GM21360 (cell line): Measurements from ENCODE around the gene PELO.
A peak's percentile ranks its signal among the peaks of the same experiment; 100 is the strongest.
"Not testable (repeated sequence)": the region's sequence is repeated elsewhere in the genome, so short reads cannot be mapped to it uniquely, and the experiment has no call there.

Experiments used
- ATAC-seq: cut with Tn5 transposase; IDR thresholded peaks from one replicate; pipeline ENCODE4 v1.9.1; 2021; ENCODE audit warnings: mild to moderate bottlenecking, moderate library complexity; ENCODE audit not compliant: unreplicated experiment

Gene PELO

GRCh38 chr5:52787600-52788504, at the start of gene PELO, which contains the start of gene ITGA1:
TSS of gene PELO (plus strand) at chr5:52787916. CDS start at chr5:52800395, 12,479 bp downstream.
TSS of gene ITGA1 (plus strand) at chr5:52787916. CDS start at chr5:52788354, 438 bp downstream.
- peak; percentile 72 for ATAC-seq

GRCh38 chr5:52738095-52738506, 49.6 kb upstream of the PELO start:
- ATAC-seq: peak; percentile 67

GRCh38 chr5:52740007-52740406, 47.7 kb upstream of the PELO start:
- no peak for ATAC-seq

- no peak for ATAC-seq
These were observed 44.7 kb upstream of the PELO start for GRCh38 chr5:52743012-52743411.

- peak; percentile 18 for ATAC-seq
These were observed 44.2 kb upstream of the PELO start for GRCh38 chr5:52743529-52743928.

GRCh38 chr5:52743970-52744369, 43.7 kb upstream of the PELO start:
- ATAC-seq: peak; percentile 75

- not testable (repeated sequence) for ATAC-seq
These were observed 42.8 kb upstream of the PELO start for GRCh38 chr5:52744867-52745458.

GRCh38 chr5:52746539-52746938, 41.2 kb upstream of the PELO start:
- no peak for ATAC-seq

GRCh38 chr5:52748590-52748989, 39.1 kb upstream of the PELO start:
- no peak for ATAC-seq

GRCh38 chr5:52749666-52750065, 38.0 kb upstream of the PELO start:
- ATAC-seq: no peak

GRCh38 chr5:52751137-52751536, 36.6 kb upstream of the PELO start:
- ATAC-seq: no peak

- no peak for ATAC-seq
These were observed 33.7 kb upstream of the PELO start for GRCh38 chr5:52754051-52754450.

GRCh38 chr5:52757527-52757926, 30.2 kb upstream of the PELO start:
- ATAC-seq: no peak

GRCh38 chr5:52758014-52758413, 29.7 kb upstream of the PELO start:
- ATAC-seq: no peak

GRCh38 chr5:52759331-52759730, 28.4 kb upstream of the PELO start:
- ATAC-seq: no peak

- no peak for ATAC-seq
These were observed 26.9 kb upstream of the PELO start for GRCh38 chr5:52760695-52761366.

- no peak for ATAC-seq
These were observed 20.4 kb upstream of the PELO start for GRCh38 chr5:52767217-52767743.

- peak; percentile 46 for ATAC-seq
These were observed 19.8 kb upstream of the PELO start for GRCh38 chr5:52767766-52768480.

GRCh38 chr5:52769061-52769460, 18.7 kb upstream of the PELO start:
- no peak for ATAC-seq

- ATAC-seq: no peak
These were observed 17.3 kb upstream of the PELO start for GRCh38 chr5:52770287-52770939.
